Smooth muscle cell (in vitro differentiated cells): ENCODE data around the gene DCHS1. TPM values are rescaled to one million over a fixed set of nuclear protein-coding genes. Genes with fewer than 3 reads are reported as not detected.
"Not testable (repeated sequence)": the region's sequence is repeated elsewhere in the genome, so short reads cannot be mapped to it uniquely, and the experiment has no call there.

ENCODE experiments used
- DNase-seq: peaks from one replicate; lab custom pipeline; 2025; ENCODE audit not compliant: unreplicated experiment; lab: John Stamatoyannopoulos, UW
- H2AFZ ChIP-seq: fragments of 200-600 bp; sonication (generic); 2 replicates; pipeline ENCODE4 v1.6.0; 2016; ENCODE audit warnings: antibody characterized with exemption, low read depth, mild to moderate bottlenecking
- H3F3A ChIP-seq: fragments of 200-600 bp; sonication (generic); 2 replicates; pipeline ENCODE4 v1.6.0; 2017; ENCODE audit warnings: antibody characterized with exemption, low read depth
- H3K27ac ChIP-seq: fragments of 200-600 bp; sonication (generic); 2 replicates; pipeline ENCODE4 v1.5.1; 2016; ENCODE audit warnings: low read depth, mild to moderate bottlenecking
- H3K27me3 ChIP-seq: fragments of 200-600 bp; sonication (generic); 2 replicates; pipeline ENCODE4 v1.6.1; 2016; ENCODE audit warnings: low read depth, mild to moderate bottlenecking
- H3K36me3 ChIP-seq: fragments of 200-600 bp; sonication (generic); 2 replicates; pipeline ENCODE4 v1.5.1; 2016; ENCODE audit warnings: low read depth
- H3K4me1 ChIP-seq: fragments of 200-600 bp; sonication (generic); 2 replicates; pipeline ENCODE4 v1.5.1; 2016; ENCODE audit warnings: low read depth
- H3K4me2 ChIP-seq: fragments of 200-600 bp; sonication (generic); 2 replicates; pipeline ENCODE4 v1.6.0; 2016; ENCODE audit warnings: mild to moderate bottlenecking
- H3K4me3 ChIP-seq: fragments of 200-600 bp; sonication (generic); 2 replicates; pipeline ENCODE4 v1.5.1; 2016; ENCODE audit warnings: mild to moderate bottlenecking
- H3K79me2 ChIP-seq: fragments of 200-600 bp; sonication (generic); 2 replicates; pipeline ENCODE4 v1.6.0; 2016; ENCODE audit warnings: low read depth, mild to moderate bottlenecking
- H3K9ac ChIP-seq: fragments of 200-600 bp; sonication (generic); 2 replicates; pipeline ENCODE4 v1.6.0; 2016; ENCODE audit warnings: low read depth
- H3K9me3 ChIP-seq: fragments of 200-600 bp; sonication (generic); replicated peaks from 2 replicates; pipeline ENCODE4 v1.5.1; 2016; ENCODE audit warnings: low read depth
- H4K20me1 ChIP-seq: fragments of 200-600 bp; sonication (generic); 2 replicates; pipeline ENCODE4 v1.6.0; 2016; ENCODE audit warnings: low read depth
- CTCF ChIP-seq: fragments of 200-600 bp; sonication (generic); IDR thresholded peaks from 2 replicates; pipeline ENCODE4 v1.5.1; 2017; ENCODE audit warnings: borderline replicate concordance, mild to moderate bottlenecking, antibody characterized with exemption; ENCODE audit not compliant: insufficient read depth, poor library complexity, severe bottlenecking
- WGBS: methylation state at CpG from one replicate; pipeline ENCODE4 v1.1.7; 2016; ENCODE audit warnings: low lambda C conversion rate; 5-methylcytosine and 5-hydroxymethylcytosine counted together
- polyA plus RNA-seq: library from polyadenylated mRNA; unstranded; fragments of >200 nt; fragmentation: Nextera tagmentation; extraction: Ambion mirVana; gene quantifications from 2 replicates; pipeline ENCODE4 v1.2.1, GENCODE V29; 2016
- total RNA-seq: library from RNA; depleted of rRNA; stranded (reverse); fragments of >200 nt; gene quantifications from 2 replicates; pipeline ENCODE4 v1.2.3, GENCODE V29; 2014

The DCHS1 gene, protein sequence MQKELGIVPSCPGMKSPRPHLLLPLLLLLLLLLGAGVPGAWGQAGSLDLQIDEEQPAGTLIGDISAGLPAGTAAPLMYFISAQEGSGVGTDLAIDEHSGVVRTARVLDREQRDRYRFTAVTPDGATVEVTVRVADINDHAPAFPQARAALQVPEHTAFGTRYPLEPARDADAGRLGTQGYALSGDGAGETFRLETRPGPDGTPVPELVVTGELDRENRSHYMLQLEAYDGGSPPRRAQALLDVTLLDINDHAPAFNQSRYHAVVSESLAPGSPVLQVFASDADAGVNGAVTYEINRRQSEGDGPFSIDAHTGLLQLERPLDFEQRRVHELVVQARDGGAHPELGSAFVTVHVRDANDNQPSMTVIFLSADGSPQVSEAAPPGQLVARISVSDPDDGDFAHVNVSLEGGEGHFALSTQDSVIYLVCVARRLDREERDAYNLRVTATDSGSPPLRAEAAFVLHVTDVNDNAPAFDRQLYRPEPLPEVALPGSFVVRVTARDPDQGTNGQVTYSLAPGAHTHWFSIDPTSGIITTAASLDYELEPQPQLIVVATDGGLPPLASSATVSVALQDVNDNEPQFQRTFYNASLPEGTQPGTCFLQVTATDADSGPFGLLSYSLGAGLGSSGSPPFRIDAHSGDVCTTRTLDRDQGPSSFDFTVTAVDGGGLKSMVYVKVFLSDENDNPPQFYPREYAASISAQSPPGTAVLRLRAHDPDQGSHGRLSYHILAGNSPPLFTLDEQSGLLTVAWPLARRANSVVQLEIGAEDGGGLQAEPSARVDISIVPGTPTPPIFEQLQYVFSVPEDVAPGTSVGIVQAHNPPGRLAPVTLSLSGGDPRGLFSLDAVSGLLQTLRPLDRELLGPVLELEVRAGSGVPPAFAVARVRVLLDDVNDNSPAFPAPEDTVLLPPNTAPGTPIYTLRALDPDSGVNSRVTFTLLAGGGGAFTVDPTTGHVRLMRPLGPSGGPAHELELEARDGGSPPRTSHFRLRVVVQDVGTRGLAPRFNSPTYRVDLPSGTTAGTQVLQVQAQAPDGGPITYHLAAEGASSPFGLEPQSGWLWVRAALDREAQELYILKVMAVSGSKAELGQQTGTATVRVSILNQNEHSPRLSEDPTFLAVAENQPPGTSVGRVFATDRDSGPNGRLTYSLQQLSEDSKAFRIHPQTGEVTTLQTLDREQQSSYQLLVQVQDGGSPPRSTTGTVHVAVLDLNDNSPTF (N-terminal part only)
- total RNA-seq (25.1 and 34.2 TPM in 2 replicates), polyA plus RNA-seq (21.0 and 24.5 TPM in 2 replicates)

- H3K79me2 ChIP-seq = peaks cover 17% of the 10 kb centered on the region
- H3K9ac ChIP-seq = peak within 1 kb of the TSS; percentile 39
- no peaks in the 10 kb centered on the region for H3F3A ChIP-seq
- no peaks in the 10 kb centered on the region for H3K9me3 ChIP-seq
- WGBS = 20% methylated on average over 9 of the region's 56 CpGs
- no peaks in the 10 kb centered on the region for H3K27me3 ChIP-seq
- peak within 1 kb of the TSS; percentile 11 for H3K27ac ChIP-seq
- H4K20me1 ChIP-seq = peaks cover 25% of the 10 kb centered on the region
- H3K4me3 ChIP-seq = peak within 1 kb of the TSS; percentile 65
- TF ChIP-seq CTCF = no peak
- no peak for DNase-seq
- H3K36me3 ChIP-seq = no peaks in the 10 kb centered on the region
- H2AFZ ChIP-seq = peak within 1 kb of the TSS; percentile 85
- peaks cover 6% of the 10 kb centered on the region for H3K4me1 ChIP-seq
- H3K4me2 ChIP-seq = peak within 1 kb of the TSS; percentile 86
Observed at GRCh38 chr11:6655790-6656583, at the start of gene DCHS1. Gene DCHS1, minus strand, starts transcription at chr11:6655809. Its CDS starts 14,196 bp downstream, at chr11:6641613.

DNA sequence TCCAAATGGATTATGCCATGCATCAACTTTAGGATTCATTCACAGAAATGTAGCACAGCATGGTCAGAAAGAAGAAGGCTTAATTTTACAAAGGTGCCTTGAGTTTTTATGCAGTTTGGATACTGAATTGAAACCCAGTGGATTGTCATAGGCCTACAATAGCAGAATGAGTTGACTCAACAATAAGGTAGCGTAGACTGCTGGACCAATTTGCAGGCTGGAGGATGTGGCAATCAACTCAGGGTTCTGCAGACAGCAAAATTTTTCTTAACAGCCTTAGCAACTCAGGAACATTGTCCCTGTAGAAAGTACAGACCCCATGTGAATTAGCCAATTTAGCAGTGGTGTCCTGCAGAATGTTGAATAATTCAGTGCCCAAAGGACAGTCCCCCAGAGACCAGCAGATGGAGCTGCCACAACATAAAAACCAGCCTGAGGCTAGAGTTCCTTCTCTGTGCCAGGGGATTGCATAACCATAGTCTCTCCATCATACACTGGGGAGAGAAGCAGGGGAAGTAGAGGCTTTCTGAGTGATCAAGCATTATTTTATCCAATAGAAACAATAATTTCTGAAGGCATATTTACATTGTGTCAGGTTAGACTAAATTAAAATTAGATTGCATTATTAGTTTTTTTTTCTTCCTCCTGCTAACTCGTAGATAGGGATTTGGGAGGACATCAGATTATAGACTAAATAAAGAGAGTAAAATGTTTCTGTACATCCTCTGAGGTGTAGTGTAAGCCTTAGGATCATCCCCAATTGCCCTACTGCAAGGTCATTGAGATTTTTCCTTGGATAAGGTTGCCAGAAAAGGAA is 47.8 kb upstream of the DCHS1 start:
- Histone ChIP-seq H3K36me3 (no peaks in the 10 kb centered on the region), H3K4me3 (no peak overlapping the region), H3K27ac (no peak overlapping the region), H4K20me1 (no peaks in the 10 kb centered on the region), H3F3A (no peaks in the 10 kb centered on the region), H3K27me3 (no peaks in the 10 kb centered on the region), H3K79me2 (no peaks in the 10 kb centered on the region), H3K4me2 (no peak overlapping the region), H3K4me1 (peaks cover 3% of the 10 kb centered on the region), H2AFZ (peak overlapping the region; percentile 41), H3K9ac (no peak overlapping the region), H3K9me3 (no peaks in the 10 kb centered on the region)
- WGBS = 88% methylated on average over 2 of the region's 2 CpGs
- peak; percentile 47 for TF ChIP-seq CTCF
- DNase-seq = no peak

DNA sequence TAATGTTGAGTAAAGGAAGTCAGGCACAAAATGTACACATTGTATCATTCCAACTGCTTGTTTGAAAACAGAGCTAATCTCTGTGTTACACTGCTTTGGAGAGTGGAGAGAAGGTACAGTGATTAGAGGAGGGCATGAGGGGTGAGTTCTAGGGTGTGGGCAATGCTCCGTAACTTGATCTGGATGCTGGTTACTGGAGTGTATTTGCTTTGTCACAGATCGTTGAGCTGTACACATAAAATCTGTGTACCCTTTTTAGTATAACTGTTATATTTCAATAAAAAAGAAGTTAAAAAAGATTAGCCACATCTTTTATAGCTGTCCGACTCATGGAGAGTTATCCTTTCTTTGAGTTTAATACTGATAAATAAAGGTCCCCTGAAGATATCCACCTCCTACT is 46.3 kb upstream of the DCHS1 start:
- not testable (repeated sequence) for H3K4me3 ChIP-seq, H3K4me1 ChIP-seq, H3K27me3 ChIP-seq, H3K79me2 ChIP-seq, H3K27ac ChIP-seq, DNase-seq, H3F3A ChIP-seq, H3K4me2 ChIP-seq, H2AFZ ChIP-seq, H3K36me3 ChIP-seq, H4K20me1 ChIP-seq, H3K9me3 ChIP-seq, H3K9ac ChIP-seq
- 43% methylated on average over 3 of the region's 3 CpGs for WGBS
